ENCODE data around the gene CTDP1. TPM values are rescaled to one million over a fixed set of nuclear protein-coding genes. Genes with fewer than 3 reads are reported as not detected.

CTDP1 gene
- total RNA-seq, 2 experiments from 2014 or later = 69.0 to 79.6 TPM

GRCh38 chr18:79764131-79764530, 84.5 kb downstream of the CTDP1 start:
- POLR2A ChIA-PET = no interaction called here
- DNase-seq (no peak), ATAC-seq (ENCODE audit: poor library complexity) (no peak)
- Histone ChIP-seq H3K4me1 (ENCODE audit: insufficient read depth, low read length) (no peaks in the 10 kb centered on the region), H3K27ac (ENCODE audit: low read depth in 1 of 2, low read length in 2 of 2) (no peak overlapping the region), H3K27me3 (ENCODE audit: control insufficient read depth in 1 of 2, insufficient read depth in 2 of 2, low read length in 2 of 2) (peaks cover 0 to 3% of the 10 kb centered on the region in 2 experiments), H3K36me3 (ENCODE audit: insufficient read depth, low read length) (no peaks in the 10 kb centered on the region), H3K4me3 (ENCODE audit: low read length) (no peak overlapping the region), H3K9me3 (ENCODE audit: control insufficient read depth in 1 of 2, insufficient read depth in 1 of 2, low read length in 2 of 2) (peaks cover 28 to 42% of the 10 kb centered on the region in 2 experiments)
- peaks cover 10% of the 10 kb centered on the region for H3K36me3 Mint-ChIP-seq (ENCODE audit: low read depth)
- no peaks in the 10 kb centered on the region for H3K4me1 Mint-ChIP-seq (ENCODE audit: low read depth)
- H3K27ac Mint-ChIP-seq = no peak overlapping the region
- TF ChIP-seq CTCF (IDR thresholded peaks at IDR 0.05) = no peak
- CTCF ChIA-PET = no interaction called here
- no peak overlapping the region for H3K4me3 Mint-ChIP-seq
- intact Hi-C loops (cut with DNase I, micrococcal nuclease) = no loop called here
- H3K9me3 Mint-ChIP-seq = peaks cover 30% of the 10 kb centered on the region
- H3K27me3 Mint-ChIP-seq = peaks cover 16% of the 10 kb centered on the region

- H3K27me3 ChIP-seq (ENCODE audit: control insufficient read depth in 1 of 2, insufficient read depth in 2 of 2, low read length in 2 of 2) = peaks cover 0 to 3% of the 10 kb centered on the region in 2 experiments
These were observed 86.1 kb downstream of the CTDP1 start for GRCh38 chr18:79765491-79766245.

GRCh38 chr18:79766308-79766707, 86.7 kb downstream of the CTDP1 start:
- Histone ChIP-seq H3K27ac (ENCODE audit: low read depth in 1 of 2, low read length in 2 of 2) (no peak overlapping the region), H3K9me3 (ENCODE audit: control insufficient read depth in 1 of 2, insufficient read depth in 1 of 2, low read length in 2 of 2) (peaks cover 17 to 51% of the 10 kb centered on the region in 2 experiments), H3K4me3 (ENCODE audit: low read length) (no peak overlapping the region), H3K4me1 (ENCODE audit: insufficient read depth, low read length) (no peaks in the 10 kb centered on the region), H3K36me3 (ENCODE audit: insufficient read depth, low read length) (no peaks in the 10 kb centered on the region), H3K27me3 (ENCODE audit: control insufficient read depth in 1 of 2, insufficient read depth in 2 of 2, low read length in 2 of 2) (peaks cover 0 to 3% of the 10 kb centered on the region in 2 experiments)
- POLR2A ChIA-PET = no interaction called here
- H3K9me3 Mint-ChIP-seq = peaks cover 17% of the 10 kb centered on the region
- H3K36me3 Mint-ChIP-seq (ENCODE audit: low read depth) = no peaks in the 10 kb centered on the region
- DNase-seq (no peak), ATAC-seq (ENCODE audit: poor library complexity) (no peak)
- no peak overlapping the region for H3K4me3 Mint-ChIP-seq
- no peak for TF ChIP-seq CTCF (IDR thresholded peaks at IDR 0.05)
- CTCF ChIA-PET = no interaction called here
- no peaks in the 10 kb centered on the region for H3K4me1 Mint-ChIP-seq (ENCODE audit: low read depth)
- intact Hi-C loops (cut with DNase I, micrococcal nuclease) = no loop called here
- H3K27me3 Mint-ChIP-seq = peaks cover 16% of the 10 kb centered on the region
- no peak overlapping the region for H3K27ac Mint-ChIP-seq

More at GRCh38 chr18:79765491-79766245, 86.1 kb downstream of the CTDP1 start:
- POLR2A ChIA-PET = no interaction called here
- Histone ChIP-seq H3K9me3 (ENCODE audit: control insufficient read depth in 1 of 2, insufficient read depth in 1 of 2, low read length in 2 of 2) (peaks cover 17 to 48% of the 10 kb centered on the region in 2 experiments), H3K4me3 (ENCODE audit: low read length) (no peak overlapping the region), H3K36me3 (ENCODE audit: insufficient read depth, low read length) (no peaks in the 10 kb centered on the region), H3K4me1 (ENCODE audit: insufficient read depth, low read length) (no peaks in the 10 kb centered on the region), H3K27ac (ENCODE audit: low read depth in 1 of 2, low read length in 2 of 2) (no peak overlapping the region)
- CTCF ChIA-PET = no interaction called here
- H3K9me3 Mint-ChIP-seq = peaks cover 22% of the 10 kb centered on the region
- no peaks in the 10 kb centered on the region for H3K36me3 Mint-ChIP-seq (ENCODE audit: low read depth)
- DNase-seq = no peak
- ATAC-seq (ENCODE audit: poor library complexity) = no peak
- H3K4me1 Mint-ChIP-seq (ENCODE audit: low read depth) = no peaks in the 10 kb centered on the region
- H3K27ac Mint-ChIP-seq = no peak overlapping the region
- peaks cover 16% of the 10 kb centered on the region for H3K27me3 Mint-ChIP-seq
- no peak overlapping the region for H3K4me3 Mint-ChIP-seq
- intact Hi-C loops (cut with DNase I, micrococcal nuclease) = no loop called here
- TF ChIP-seq CTCF (IDR thresholded peaks at IDR 0.05) = no peak
